ENCODE data around the gene NTMT2.
"Not testable (repeated sequence)": the region's sequence is repeated elsewhere in the genome, so short reads cannot be mapped to it uniquely, and the experiment has no call there.

NTMT2 gene

GRCh38 chr1:170157820-170158219 lies 12.1 kb downstream of the NTMT2 start:
- no peak for DNase-seq

- DNase-seq: no peak
These were observed 16.9 kb downstream of the NTMT2 start for GRCh38 chr1:170162459-170163246.

DNA sequence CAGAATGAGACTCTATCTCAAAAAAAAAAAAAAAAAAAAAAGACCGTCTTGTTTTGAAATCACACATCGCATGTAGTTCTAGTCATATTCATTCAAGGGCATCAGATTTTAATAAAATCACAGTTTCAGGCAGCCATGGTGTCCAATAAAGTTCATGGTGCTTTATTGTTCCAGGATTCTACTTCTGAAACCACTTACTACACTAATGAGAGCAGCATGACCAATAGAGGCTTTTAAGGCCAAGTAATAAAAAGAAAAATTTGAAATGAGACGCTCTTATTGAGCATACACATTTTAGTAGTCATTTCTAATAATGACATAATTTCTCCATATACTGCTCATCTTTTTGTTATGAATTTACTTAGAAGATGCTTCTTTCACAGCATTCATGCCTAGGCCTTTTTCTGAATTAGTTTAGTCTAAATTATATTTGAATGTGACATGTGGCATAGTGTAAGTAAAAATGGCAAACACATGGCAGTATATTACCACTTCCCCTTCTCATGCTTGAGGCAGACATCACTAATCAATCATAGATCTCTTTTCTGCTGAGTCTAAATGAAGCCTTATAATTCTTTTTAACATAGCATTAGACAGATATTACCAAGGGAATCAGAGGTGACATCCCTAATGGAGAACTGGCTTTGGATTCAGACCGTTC lies 18.5 kb downstream of the NTMT2 start:
- no peak for DNase-seq

GRCh38 chr1:170166518-170167180 lies 20.9 kb downstream of the NTMT2 start:
- no peak for DNase-seq

DNA sequence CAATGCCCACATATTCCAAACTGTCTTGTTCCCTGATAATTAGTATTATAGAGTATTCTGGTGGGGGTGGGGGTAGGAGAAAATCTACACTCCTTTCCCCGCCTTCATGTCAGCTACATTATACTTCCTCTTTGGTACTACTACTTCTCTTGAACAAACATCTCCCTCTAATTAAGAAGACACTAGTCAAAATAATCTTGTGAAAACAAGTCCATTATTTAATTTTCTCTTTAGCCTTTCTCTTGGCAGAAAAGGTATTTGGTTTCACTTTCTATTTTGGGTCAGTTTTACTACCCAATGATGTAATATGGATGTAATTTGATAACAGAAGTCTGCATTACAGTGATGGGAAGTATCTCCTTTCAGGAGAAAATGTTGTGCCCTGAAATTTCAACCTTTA lies 22.5 kb downstream of the NTMT2 start:
- no peak for DNase-seq

DNA sequence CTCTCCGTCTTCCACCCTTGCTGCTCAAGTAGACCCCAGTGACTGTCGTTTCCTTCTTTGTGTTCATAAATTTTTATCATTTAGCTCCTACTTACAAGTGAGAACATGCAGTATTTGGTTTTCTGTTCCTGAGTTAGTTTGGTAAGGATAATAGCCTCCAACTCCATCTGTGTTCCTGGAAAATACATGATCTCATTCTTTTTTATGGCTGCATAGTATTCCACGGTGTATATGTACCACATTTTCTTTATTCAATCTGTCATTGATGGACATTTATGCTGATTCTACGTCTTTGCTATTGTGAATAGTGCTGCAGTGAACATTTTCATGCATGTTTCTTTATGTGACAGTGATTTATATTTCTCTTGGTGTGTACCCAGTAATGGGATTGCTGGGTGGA lies 24.8 kb downstream of the NTMT2 start:
- DNase-seq: not testable (repeated sequence)

DNA sequence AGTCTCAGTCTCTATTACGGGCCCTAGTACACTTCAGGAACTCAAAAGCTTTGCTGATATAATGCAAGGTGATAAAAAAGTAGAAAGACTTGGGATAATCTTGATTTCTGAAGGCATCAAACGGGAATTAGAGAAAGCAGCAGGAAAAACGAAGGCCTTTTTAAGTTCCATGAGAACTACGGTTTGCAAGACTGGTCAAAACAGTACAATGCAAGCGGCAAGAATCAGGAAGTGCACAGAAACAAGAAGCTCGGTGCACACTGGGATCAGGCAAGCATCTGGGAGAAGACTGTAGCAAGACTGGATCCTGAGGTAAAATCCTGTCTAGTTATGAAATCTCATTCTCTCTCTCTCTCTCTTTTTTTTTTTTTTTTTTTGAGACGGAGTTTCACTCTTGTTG lies 28.6 kb downstream of the NTMT2 start:
- no peak for DNase-seq

- DNase-seq: no peak
These were observed 29.3 kb downstream of the NTMT2 start for GRCh38 chr1:170175041-170175440.

GRCh38 chr1:170175484-170175883 lies 29.7 kb downstream of the NTMT2 start:
- DNase-seq: no peak

- no peak for DNase-seq
These were observed 31.0 kb downstream of the NTMT2 start for GRCh38 chr1:170176772-170177171.

DNA sequence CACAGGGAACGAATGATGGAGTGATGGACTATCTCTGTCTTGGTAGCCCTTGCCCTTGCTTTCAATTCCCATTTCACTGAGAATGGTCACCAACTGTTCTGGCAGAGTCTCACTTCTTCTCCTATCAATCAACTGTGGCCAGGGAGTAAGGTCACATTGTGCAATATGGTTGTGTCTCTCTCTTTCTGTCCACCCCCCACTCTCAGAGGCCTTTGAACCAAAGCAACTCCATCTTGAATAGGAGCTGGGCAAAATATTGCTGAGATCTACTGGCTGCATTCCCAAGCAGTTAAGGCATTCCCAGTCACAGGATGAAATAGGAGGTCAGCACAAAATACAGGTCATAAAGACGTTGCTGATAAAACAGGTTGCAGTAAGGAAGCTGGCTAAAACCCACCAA lies 36.7 kb downstream of the NTMT2 start:
- DNase-seq: no peak

- no peak for DNase-seq
These were observed 46.8 kb downstream of the NTMT2 start for GRCh38 chr1:170192546-170192945.

- no peak for DNase-seq
These were observed 48.7 kb downstream of the NTMT2 start for GRCh38 chr1:170194451-170194850.

- DNase-seq: no peak
These were observed 50.9 kb downstream of the NTMT2 start for GRCh38 chr1:170196490-170197236.

DNA sequence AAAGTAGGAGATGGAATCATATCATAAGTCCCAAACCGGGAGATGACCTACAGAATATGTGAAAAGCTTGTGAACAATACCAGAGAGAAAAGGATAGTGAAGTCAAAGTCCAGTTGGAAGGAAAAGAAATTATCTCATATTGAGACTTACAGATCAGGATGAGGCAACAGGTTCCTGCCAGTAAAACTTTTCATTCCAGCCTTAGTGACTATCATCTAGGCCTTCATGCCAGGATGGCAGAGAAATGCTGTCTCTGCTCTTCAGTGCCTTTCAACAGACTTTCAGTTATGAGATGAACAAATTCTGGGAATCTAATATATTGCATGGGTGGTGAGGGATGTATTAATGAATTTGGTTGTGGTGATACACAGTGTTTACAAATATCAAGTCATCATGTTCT lies 52.3 kb downstream of the NTMT2 start:
- no peak for DNase-seq

DNA sequence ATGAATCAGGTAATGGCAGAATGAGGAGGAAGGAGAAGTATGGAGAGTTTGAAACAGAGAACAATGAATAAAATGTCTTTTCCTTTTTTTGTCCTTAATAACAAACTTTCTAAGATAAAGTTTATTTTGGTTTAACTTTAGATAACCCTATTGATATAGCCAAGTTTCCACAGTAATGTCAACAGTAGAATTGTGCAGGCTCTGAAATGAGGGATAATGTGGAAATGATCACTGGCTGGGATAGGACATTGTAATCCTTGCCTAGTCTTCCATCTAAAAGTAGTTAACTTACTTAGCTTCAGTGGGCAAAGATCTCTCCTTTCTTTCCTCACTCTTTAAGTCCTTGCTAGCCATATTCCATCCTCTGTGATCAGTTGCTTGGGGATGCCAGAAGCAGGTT lies 52.8 kb downstream of the NTMT2 start:
- DNase-seq: no peak

DNA sequence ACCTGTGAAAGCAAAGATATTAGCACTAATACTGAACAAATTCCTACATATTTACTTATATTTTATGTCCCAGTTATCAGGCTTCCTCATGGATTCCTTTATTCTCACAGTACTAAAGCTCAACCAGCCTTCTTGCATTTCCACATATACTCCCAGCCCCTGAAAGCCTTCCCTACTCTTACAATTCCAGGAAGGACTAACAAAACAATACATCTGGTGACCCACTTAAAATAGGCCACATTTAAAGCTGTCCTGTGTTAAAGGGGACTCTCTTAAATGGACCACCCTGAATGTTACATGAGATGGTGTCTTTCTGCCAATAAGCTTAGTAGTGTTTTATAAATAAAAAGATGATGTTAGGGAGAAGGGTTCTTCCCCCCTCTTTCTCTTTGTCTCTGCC lies 54.4 kb downstream of the NTMT2 start:
- no peak for DNase-seq

DNA sequence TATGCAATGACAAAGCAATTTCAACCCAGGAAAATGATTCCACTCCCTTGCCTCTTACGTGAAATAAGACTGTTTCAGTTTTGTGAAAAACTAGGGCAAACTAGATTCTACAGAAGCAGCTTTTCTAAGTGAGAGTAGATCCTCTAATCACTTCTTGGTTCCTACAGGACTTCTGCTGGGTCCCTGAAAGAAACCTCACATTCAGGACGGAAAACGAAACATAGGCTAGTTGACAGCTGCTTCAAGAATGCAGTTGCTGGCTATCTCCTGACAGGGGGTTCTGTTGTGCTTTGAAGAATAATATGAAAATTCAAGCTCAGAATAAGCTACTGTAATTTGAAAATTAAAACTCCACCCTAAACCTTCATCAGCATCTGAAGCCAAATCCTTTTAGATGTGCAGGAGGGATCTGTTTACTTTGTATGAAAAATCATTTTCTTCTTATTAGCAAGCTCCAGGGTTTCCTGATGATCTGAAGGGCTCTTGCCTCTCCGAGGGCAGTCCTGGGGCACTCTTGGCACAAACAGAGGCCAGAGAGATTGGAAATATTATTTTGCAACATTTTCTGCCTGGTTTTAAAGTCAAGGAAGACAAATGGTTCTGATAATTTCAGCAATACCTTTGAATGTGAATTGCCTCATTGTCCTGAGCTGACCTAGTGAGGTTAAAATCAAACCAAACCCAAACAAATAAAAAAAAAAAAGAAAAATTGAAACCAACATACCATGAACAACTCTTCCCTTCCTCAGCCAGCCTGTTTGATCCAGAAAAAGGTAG lies 55.0 kb downstream of the NTMT2 start:
- no peak for DNase-seq

DNA sequence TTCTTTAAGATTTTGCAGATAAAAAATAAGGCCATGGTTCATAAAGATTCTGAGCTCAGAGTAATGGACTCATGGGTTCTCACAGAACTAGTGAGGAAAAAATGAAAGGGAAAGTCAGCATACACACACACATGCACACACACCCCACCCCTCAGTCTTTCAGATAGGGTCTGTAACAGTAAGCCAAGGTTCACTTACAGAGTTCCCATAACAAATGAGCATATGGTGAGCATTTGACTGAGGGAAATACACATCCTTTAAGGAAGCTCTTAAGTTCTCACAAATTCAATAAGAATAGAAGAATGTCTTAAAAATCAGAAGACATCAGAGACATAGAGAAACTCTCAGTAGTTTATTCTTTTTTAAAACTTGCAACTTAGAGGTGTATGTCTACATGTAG lies 57.9 kb downstream of the NTMT2 start:
- DNase-seq: no peak

GRCh38 chr1:170204121-170204520 lies 58.4 kb downstream of the NTMT2 start:
- DNase-seq: no peak

- DNase-seq: no peak
These were observed 59.5 kb downstream of the NTMT2 start for GRCh38 chr1:170205301-170205700.

DNA sequence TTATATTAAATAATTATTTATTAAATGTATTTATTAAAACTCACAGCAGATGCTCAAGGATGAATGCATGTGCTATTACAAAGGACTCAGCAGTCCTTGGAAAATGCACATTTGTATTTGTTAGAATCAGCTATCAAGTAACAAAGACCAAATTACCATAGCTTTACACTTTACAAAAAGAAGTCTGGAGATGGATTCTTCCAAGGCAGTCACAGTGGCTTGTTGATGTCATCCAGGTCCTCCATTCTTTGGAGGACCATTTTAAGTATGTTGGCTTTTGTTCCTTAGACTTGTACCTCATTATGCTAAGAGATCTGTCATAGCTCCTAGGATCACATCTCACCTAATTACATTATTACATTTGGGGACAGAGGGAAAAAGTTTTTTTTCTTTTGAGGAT lies 63.4 kb downstream of the NTMT2 start:
- DNase-seq: no peak

DNA sequence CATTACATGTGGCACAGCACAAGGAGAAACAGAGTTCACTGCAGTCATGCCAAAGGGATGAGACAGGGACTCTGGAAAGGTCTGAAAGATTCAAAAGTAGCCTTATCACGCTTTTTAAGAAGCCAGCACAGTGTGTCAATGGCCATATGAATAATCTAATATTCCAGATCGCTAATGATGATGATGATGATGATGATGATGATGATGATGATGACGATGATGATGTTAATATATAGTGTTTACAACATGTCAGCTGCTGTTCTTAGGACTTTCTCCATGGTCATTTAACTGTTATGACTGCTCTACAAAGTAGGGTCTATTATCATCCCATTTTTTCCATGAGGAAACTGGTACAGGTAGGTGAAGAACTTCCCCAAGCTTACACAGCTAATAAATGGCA lies 64.4 kb downstream of the NTMT2 start:
- DNase-seq: no peak
